Gastrocnemius medialis (tissue), 4 donors: ENCODE data around the gene PSG4.
"Not testable (repeated sequence)": the region's sequence is repeated elsewhere in the genome, so short reads cannot be mapped to it uniquely, and the experiment has no call there.

Source experiments
- POLR2A ChIP-seq, 2 donors: fragments of 450-650 bp; IDR thresholded peaks; one replicate each; pipeline ENCODE4 v1.6.1; 2017; ENCODE audit warnings: antibody characterized with exemption in 2 of 2, mild to moderate bottlenecking in 2 of 2, moderate library complexity in 2 of 2
- TF ChIP-seq, protein P1 (sequence below), 5 experiments: fragments of 450-650 bp in 3 of 5; fragments of 200-600 bp in 2 of 5; sonication (generic) in 2 of 5; IDR thresholded peaks in 4 of 5; conservative IDR thresholded peaks in 1 of 5; 1 replicate in 4 of 5; 2 replicates in 1 of 5; pipeline ENCODE4 v1.5.1; 2016 to 2019; ENCODE audit warnings: antibody characterized with exemption in 5 of 5, mild to moderate bottlenecking in 3 of 5, moderate library complexity in 3 of 5

DNA sequence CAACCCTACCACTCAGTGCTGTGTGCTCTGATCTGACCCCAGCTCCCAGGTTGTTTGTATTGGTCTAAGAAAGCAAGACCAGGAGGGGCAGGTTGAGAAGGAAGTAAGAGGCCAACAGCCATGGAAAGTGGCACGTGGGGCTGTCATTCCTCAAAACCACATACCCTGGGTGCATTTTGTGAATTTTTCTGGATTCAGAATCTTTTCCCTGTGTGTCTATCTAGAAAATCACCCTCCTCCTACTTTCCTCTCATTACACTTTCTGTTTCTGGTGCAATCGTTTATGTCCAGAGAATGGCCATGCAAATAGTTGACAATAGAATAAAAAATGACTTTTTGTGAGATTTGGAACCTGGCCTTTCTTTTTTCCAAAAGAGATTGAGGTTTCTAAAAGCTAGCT lies 43.2 kb downstream of the PSG4 start:
- TF ChIP-seq, protein P1, sequence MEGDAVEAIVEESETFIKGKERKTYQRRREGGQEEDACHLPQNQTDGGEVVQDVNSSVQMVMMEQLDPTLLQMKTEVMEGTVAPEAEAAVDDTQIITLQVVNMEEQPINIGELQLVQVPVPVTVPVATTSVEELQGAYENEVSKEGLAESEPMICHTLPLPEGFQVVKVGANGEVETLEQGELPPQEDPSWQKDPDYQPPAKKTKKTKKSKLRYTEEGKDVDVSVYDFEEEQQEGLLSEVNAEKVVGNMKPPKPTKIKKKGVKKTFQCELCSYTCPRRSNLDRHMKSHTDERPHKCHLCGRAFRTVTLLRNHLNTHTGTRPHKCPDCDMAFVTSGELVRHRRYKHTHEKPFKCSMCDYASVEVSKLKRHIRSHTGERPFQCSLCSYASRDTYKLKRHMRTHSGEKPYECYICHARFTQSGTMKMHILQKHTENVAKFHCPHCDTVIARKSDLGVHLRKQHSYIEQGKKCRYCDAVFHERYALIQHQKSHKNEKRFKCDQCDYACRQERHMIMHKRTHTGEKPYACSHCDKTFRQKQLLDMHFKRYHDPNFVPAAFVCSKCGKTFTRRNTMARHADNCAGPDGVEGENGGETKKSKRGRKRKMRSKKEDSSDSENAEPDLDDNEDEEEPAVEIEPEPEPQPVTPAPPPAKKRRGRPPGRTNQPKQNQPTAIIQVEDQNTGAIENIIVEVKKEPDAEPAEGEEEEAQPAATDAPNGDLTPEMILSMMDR (IDR thresholded peaks at IDR 0.05 in 4 of 5, conservative IDR thresholded peaks at IDR 0.05 in 1 of 5) = not testable (repeated sequence)
- not testable (repeated sequence) for TF ChIP-seq POLR2A (IDR thresholded peaks at IDR 0.05)
